Measurements from ENCODE around the gene CDCA5. TPM values are rescaled to one million over a fixed set of nuclear protein-coding genes. Genes with fewer than 3 reads are reported as not detected.

Gene CDCA5
- polyA plus RNA-seq, 3 donors: 0.20 to 0.28 TPM; not detected in 1

DNA sequence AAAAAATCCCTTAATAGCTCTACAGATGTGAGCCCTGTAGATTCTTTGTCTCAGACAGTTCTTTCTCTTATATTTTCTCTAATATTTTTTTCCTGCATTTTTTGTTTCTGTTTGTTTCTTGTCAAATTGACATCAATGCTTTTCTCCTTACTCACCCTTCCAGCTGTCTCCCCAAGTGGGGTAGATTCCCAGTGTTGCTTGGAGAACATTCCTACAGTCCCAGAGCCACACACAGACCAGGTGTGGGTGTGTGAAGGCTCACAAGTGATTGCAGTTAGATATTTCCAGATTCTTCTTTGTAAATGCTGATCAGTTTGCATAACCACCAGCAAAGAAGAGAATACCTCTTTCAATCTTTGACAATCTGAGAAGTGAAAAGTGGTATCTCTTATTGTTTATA, 19.6 kb upstream of the CDCA5 start:
- Histone ChIP-seq H3K79me2 (ENCODE audit: insufficient read depth, low read length) (peaks cover 26% of the 10 kb centered on the region), H3K4me3 (replicated peaks in 1 of 3; ENCODE audit: low read depth in 2 of 3, low read length in 3 of 3) (no peak overlapping the region), H3K4me2 (replicated peaks; ENCODE audit: extremely low read depth, low read length, poor library complexity, severe bottlenecking) (no peak overlapping the region), H3K27me3 (ENCODE audit: control insufficient read depth in 2 of 2, insufficient read depth in 2 of 2, low read length in 2 of 2) (no peaks in the 10 kb centered on the region), H3K27ac (ENCODE audit: low read depth in 1 of 2, low read length in 2 of 2) (no peak overlapping the region), H3K9me3 (replicated peaks in 1 of 2; ENCODE audit: control insufficient read depth in 1 of 2, insufficient read depth in 1 of 2, low read length in 2 of 2) (no peaks in the 10 kb centered on the region), H4K20me1 (ENCODE audit: insufficient read depth, low read length) (no peaks in the 10 kb centered on the region), H3K9ac (ENCODE audit: insufficient read depth, low read length, poor library complexity, severe bottlenecking) (no peak overlapping the region), H3K4me1 (ENCODE audit: control insufficient read depth in 1 of 2, insufficient read depth in 2 of 2, low read length in 2 of 2) (peaks cover 0 to 6% of the 10 kb centered on the region in 2 donors), H2AFZ (ENCODE audit: insufficient read depth, low read depth, low read length, poor library complexity, severe bottlenecking) (no peak overlapping the region), H3K36me3 (replicated peaks in 1 of 2; ENCODE audit: control insufficient read depth in 1 of 2, insufficient read depth in 2 of 2, low read length in 2 of 2) (peaks cover 16 to 73% of the 10 kb centered on the region in 2 donors)
- peaks cover 5% of the 10 kb centered on the region for H3K4me1 Mint-ChIP-seq
- TF ChIP-seq, protein P1, sequence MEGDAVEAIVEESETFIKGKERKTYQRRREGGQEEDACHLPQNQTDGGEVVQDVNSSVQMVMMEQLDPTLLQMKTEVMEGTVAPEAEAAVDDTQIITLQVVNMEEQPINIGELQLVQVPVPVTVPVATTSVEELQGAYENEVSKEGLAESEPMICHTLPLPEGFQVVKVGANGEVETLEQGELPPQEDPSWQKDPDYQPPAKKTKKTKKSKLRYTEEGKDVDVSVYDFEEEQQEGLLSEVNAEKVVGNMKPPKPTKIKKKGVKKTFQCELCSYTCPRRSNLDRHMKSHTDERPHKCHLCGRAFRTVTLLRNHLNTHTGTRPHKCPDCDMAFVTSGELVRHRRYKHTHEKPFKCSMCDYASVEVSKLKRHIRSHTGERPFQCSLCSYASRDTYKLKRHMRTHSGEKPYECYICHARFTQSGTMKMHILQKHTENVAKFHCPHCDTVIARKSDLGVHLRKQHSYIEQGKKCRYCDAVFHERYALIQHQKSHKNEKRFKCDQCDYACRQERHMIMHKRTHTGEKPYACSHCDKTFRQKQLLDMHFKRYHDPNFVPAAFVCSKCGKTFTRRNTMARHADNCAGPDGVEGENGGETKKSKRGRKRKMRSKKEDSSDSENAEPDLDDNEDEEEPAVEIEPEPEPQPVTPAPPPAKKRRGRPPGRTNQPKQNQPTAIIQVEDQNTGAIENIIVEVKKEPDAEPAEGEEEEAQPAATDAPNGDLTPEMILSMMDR (IDR thresholded peaks at IDR 0.05): no peak
- no peaks in the 10 kb centered on the region for H3K9me3 Mint-ChIP-seq
- H3K36me3 Mint-ChIP-seq: peaks cover 31 to 48% of the 10 kb centered on the region in 2 donors
- no peak for DNase-seq
- no peak overlapping the region for H3K4me3 Mint-ChIP-seq
- intact Hi-C loops (cut with micrococcal nuclease): no loop called here
- no peak overlapping the region for H3K27ac Mint-ChIP-seq
- no peaks in the 10 kb centered on the region for H3K27me3 Mint-ChIP-seq (ENCODE audit: low read depth in 3 of 3)

DNA sequence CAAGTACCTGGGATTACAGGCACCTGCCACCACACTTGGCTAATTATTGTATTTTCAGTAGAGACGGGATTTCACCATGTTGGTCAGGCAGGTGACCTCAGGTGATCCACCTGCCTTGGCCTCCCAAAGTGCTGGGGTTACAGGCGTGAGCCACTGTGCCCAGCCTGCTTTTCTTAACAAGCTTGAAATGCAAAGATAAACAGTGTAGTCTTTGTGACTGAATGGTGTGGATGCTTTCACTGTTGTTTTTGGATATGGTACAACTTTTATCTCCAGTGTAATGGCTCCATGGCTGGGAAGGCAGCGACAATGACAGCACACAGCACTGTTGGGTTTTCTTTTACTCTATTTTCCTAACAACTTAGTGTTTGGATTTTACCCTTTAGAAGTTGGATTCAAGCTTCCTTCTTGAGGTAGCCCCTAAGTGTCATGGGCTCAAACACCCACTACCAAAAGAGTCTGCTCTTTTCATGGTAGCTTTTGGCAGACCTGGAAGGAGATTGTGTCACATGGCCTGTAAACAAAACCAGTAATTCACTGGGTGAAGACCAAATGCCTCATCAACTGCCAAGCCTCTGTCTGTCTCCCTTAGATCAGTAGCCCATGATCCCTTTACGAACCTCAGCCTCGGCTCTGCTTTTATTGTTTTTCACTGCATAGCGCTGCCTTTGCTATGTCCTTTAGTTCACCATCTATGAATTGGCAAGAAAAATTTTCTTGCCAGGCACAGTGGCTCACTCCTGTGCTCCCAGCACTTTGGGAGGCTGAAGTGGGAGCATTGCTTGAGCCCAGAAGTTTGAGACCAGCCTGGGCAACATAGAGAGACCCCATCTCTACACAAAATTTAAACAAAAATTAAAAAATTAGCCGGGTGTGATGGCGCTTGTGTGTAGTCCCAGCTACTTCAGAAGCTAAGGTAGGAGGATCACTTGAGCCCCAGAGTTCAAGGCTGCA, 18.6 kb upstream of the CDCA5 start:
- Mint-ChIP-seq H3K4me3 (no peak overlapping the region), H3K27me3 (ENCODE audit: low read depth in 3 of 3) (no peaks in the 10 kb centered on the region), H3K36me3 (peaks cover 33 to 48% of the 10 kb centered on the region in 2 donors), H3K4me1 (peaks cover 5% of the 10 kb centered on the region), H3K27ac (no peak overlapping the region), H3K9me3 (no peaks in the 10 kb centered on the region)
- H3K9ac ChIP-seq (ENCODE audit: insufficient read depth, low read length, poor library complexity, severe bottlenecking): no peak overlapping the region
- peaks cover 14 to 69% of the 10 kb centered on the region in 2 donors for H3K36me3 ChIP-seq (replicated peaks in 1 of 2; ENCODE audit: control insufficient read depth in 1 of 2, insufficient read depth in 2 of 2, low read length in 2 of 2)
- H3K27ac ChIP-seq (ENCODE audit: low read depth in 1 of 2, low read length in 2 of 2): no peak overlapping the region
- H3K4me2 ChIP-seq (replicated peaks; ENCODE audit: extremely low read depth, low read length, poor library complexity, severe bottlenecking): no peak overlapping the region
- DNase-seq: no peak
- 100% methylated on average over 5 of the region's 8 CpGs for WGBS (ENCODE audit: insufficient coverage)
- no peaks in the 10 kb centered on the region for H3K27me3 ChIP-seq (ENCODE audit: control insufficient read depth in 2 of 2, insufficient read depth in 2 of 2, low read length in 2 of 2)
- no peak overlapping the region for H2AFZ ChIP-seq (ENCODE audit: insufficient read depth, low read depth, low read length, poor library complexity, severe bottlenecking)
- peaks cover 0 to 7% of the 10 kb centered on the region in 2 donors for H3K4me1 ChIP-seq (ENCODE audit: control insufficient read depth in 1 of 2, insufficient read depth in 2 of 2, low read length in 2 of 2)
- H3K79me2 ChIP-seq (ENCODE audit: insufficient read depth, low read length): peaks cover 32% of the 10 kb centered on the region
- no peaks in the 10 kb centered on the region for H4K20me1 ChIP-seq (ENCODE audit: insufficient read depth, low read length)
- TF ChIP-seq, protein P1 (IDR thresholded peaks at IDR 0.05): no peak
- intact Hi-C loops (cut with micrococcal nuclease): no loop called here
- H3K4me3 ChIP-seq (replicated peaks in 1 of 3; ENCODE audit: low read depth in 2 of 3, low read length in 3 of 3): no peak overlapping the region
- H3K9me3 ChIP-seq (replicated peaks in 1 of 2; ENCODE audit: control insufficient read depth in 1 of 2, insufficient read depth in 1 of 2, low read length in 2 of 2): no peaks in the 10 kb centered on the region

Measured in CD14-positive monocyte (primary cell).